ENCODE measurements around the gene PMM2.

DNA sequence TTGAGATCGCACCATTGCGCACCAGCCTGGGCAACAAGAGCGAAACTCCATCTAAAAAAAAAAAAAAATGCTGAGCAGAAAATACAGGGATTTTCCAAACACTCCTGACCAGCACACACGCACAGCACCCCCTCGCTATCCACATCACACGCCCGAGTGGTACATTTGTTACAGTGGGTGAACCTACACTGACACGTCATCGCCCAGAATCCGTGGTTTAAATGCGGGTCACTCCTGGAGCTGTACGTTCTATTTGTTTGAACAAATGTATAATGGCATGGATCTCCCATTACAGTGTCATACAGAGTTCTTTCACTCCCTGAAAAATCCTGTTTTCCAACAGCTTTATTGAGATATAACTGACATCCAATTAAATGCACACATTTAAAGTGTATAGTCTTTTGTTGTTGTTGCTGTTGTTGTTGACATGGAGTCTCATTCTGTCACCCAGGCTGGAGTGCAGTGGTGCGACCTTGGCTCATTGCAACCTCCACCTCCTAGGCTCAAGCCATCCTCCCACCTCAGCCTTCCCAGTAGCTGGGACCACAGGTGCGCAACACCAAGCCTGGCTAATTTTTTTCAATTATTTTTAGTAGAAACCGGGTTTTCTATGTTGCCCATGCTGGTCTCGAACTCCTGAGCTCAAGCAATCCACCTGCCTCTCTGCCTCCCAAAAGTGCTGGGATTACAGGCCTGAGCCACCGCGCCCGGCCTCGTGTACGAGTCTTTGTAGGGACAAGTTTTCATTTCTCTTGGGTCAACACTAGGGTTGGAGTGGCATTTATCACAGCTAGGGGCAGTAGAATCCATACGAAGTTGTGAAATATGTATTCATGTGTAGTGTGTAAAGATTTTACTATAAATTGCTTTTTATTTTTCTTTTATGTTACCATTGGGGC is 75.6 kb downstream of the PMM2 start:
- TF ChIP-seq ELF4 (IDR thresholded peaks at IDR 0.05) (no peak), FOXM1 (IDR thresholded peaks at IDR 0.05; ENCODE audit: borderline replicate concordance) (no peak), SP1 (IDR thresholded peaks at IDR 0.05) (no peak), BHLHE40 (IDR thresholded peaks at IDR 0.05; ENCODE audit: borderline replicate concordance) (no peak), ZNF384 (IDR thresholded peaks at IDR 0.05) (no peak), FOXA1 (IDR thresholded peaks at IDR 0.05) (no peak), L3MBTL2 (conservative IDR thresholded peaks at IDR 0.05) (no peak), SUZ12 (IDR thresholded peaks at IDR 0.05) (no peak), CTBP1 (IDR thresholded peaks at IDR 0.05; ENCODE audit: borderline replicate concordance) (no peak), NFRKB (IDR thresholded peaks at IDR 0.05) (no peak)
